RWPE1 (cell line): Measurements from ENCODE around the gene ANKRD49.

Experiments used
- CTCF ChIA-PET: fragments of 350-600 bp; sonication (Branson Sonifier 250); formaldehyde crosslinking; extraction: SDS; loops from one replicate; lab custom pipeline; 2021; lab: Yijun Ruan, JAX
- POLR2A ChIA-PET: fragments of 400-600 bp; formaldehyde crosslinking; extraction: SDS; loops from one replicate; lab custom pipeline; 2020; ENCODE audit warnings: antibody characterized with exemption; ENCODE audit not compliant: low non-redundant PET; lab: Yijun Ruan, JAX
- DNase-seq: peaks from one replicate; pipeline ENCODE4 v3.0.0; 2012; ENCODE audit warnings: low spot score
- H3K27ac ChIP-seq: fragments of 450-650 bp; 2 replicates; pipeline ENCODE4 v1.5.1; 2017
- CTCF ChIP-seq: fragments of 450-650 bp; conservative IDR thresholded peaks from 2 replicates; pipeline ENCODE4 v1.5.1; 2017; ENCODE audit warnings: low read depth, mild to moderate bottlenecking

The ANKRD49 gene

GRCh38 chr11:94525546-94526324 lies 32.0 kb downstream of the ANKRD49 start:
- ChIA-PET POLR2A (interaction anchor here (0.8 kb wide), 1 partner anchor 18 kb away, joined by 3 read pairs; the partner anchor contains the start of gene FUT4), CTCF (interaction anchor here (0.6 to 1.5 kb wide), 2 partner anchors 37 to 40 kb away, joined by 3 to 4 read pairs; no protein-coding TSS in a partner anchor)
- DNase-seq: no peak
- TF ChIP-seq CTCF: no peak
- no peak overlapping the region for H3K27ac ChIP-seq

- DNase-seq: no peak
- no peak for TF ChIP-seq CTCF
- ChIA-PET CTCF (interaction anchor here (0.5 to 1.5 kb wide), 2 partner anchors 38 to 73 kb away, joined by 3 to 5 read pairs; no protein-coding TSS in a partner anchor), POLR2A (no interaction called here)
- no peak overlapping the region for H3K27ac ChIP-seq
These were observed 33.1 kb downstream of the ANKRD49 start for GRCh38 chr11:94526645-94527438.

DNA sequence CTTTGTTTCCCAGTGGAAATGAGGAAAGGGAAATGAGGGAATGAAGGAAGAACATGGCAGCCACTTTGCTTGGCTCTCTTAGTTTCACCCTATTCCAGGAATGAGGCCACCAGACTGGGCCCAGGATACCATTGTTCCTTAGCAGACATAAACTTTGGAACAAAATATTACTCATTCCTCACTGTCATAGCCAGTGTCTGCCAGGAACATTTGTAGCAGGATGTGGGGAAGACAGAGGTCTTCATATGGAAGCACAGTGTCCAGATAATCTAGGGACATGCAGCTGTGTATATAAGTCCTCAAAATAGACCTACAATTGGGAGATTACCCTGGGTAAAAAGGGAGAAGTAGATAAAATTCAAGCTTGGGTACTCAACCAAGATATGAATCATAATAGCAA lies 34.8 kb downstream of the ANKRD49 start:
- TF ChIP-seq CTCF: no peak
- CTCF ChIA-PET: no interaction called here
- no peak for DNase-seq
- POLR2A ChIA-PET: no interaction called here
- no peak overlapping the region for H3K27ac ChIP-seq

DNA sequence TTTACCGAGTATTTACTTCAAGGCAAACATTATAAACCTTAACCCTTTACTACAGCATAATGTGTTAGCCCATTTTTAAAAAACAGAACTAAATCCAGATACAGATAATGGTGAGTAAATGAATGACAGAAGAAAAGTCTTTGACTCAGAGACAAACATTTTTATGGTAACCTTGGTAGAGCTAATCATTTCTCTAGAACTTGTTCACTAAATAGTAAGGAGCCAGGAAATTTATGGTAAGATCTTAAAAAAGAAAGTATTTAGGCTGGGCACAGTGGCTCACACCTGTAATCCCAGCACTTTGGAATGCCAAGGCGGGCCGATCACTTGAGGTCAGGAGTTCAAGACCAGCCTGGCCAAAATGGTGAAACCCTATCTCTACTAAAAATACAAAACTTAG lies 38.4 kb downstream of the ANKRD49 start:
- TF ChIP-seq CTCF: no peak
- no peak overlapping the region for H3K27ac ChIP-seq
- no peak for DNase-seq
- POLR2A ChIA-PET: no interaction called here
- CTCF ChIA-PET: no interaction called here

GRCh38 chr11:94533206-94533605 lies 39.4 kb downstream of the ANKRD49 start:
- DNase-seq: no peak
- POLR2A ChIA-PET: no interaction called here
- H3K27ac ChIP-seq: no peak overlapping the region
- TF ChIP-seq CTCF: no peak
- CTCF ChIA-PET: no interaction called here
